ENCODE data around the gene DSCAML1.

The DSCAML1 gene

DNA sequence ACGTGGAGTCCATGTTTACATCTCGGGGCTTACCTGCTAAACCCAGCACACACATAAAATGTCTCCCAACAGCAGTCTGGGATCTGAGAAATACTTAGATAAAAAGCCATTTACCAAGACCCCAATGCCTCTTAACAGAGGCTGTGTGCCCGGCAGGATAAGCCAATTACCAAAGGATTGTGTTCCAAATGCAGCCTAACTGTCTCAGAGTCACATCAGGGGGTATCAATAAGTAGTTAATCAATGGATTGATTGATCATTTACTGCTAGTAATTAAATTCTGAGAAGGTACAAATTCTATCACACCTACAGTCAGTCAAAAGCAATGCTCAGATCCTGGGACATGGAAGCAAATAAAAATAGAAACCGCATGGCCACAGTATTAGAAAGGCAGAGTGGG is 125.6 kb downstream of the DSCAML1 start:
- in situ Hi-C loops (cut with MboI; ENCODE audit: low sequenced_read_pairs), result no loop called here

DNA sequence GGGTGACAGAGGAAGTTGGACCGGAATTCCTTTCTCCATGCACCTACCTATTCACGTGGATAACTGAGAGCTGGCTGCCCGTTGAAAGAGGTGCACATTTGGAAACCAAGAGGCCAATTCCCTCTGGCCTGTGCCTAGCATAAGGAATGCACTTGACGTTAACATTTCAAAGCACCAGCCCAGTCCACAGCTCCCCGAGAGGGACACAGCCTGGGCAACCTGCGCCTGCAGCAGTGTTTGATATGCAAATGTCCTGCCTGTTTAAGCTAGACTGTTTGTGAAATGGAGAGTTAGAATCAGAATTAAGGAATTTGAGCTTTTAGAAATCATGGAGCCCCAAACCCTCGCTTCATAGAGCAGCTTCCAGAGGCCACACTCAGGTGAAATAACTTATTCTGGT is 126.1 kb downstream of the DSCAML1 start:
- in situ Hi-C loops (cut with MboI; ENCODE audit: low sequenced_read_pairs), result no loop called here

DNA sequence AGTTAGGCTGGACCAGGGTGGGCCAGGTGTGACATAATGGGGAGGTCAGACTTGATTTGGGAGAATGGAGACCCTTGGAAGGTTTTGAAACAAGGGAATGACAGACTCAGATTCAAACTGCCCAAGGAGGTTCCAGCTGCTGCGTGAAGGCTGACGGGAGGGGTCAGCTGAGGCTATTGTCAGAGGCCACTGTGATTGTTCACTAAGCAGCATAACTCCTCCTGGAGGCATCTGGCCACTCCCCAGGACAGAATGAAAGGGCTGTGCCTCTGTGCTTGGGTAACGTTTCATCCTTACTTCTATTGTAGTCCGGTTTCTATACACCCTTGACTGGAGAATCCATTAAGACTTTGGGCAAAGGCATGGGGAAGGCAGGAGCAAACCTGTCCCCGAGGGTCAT is 126.6 kb downstream of the DSCAML1 start:
- in situ Hi-C loops (cut with MboI; ENCODE audit: low sequenced_read_pairs), result no loop called here

DNA sequence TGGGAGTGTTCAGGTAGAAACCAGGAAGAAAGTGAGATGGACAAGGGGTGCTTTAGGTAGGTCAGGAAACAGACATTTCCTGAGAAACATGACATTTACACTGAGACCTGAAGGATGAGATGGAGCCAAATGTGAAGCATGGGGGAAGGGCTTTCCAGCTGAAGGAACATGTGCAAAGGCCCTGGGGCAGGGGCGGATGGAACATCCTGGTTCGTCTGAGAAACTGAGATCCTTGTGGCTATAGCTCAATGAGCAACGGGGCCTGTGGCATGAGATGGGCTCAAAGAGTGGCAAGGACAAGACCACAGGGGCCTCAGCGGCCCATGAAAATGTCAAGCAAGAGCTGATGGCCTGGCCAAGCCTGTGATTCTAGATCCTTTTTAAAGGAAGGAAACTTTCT is 127.4 kb downstream of the DSCAML1 start:
- in situ Hi-C loops (cut with MboI; ENCODE audit: low sequenced_read_pairs), result no loop called here

DNA sequence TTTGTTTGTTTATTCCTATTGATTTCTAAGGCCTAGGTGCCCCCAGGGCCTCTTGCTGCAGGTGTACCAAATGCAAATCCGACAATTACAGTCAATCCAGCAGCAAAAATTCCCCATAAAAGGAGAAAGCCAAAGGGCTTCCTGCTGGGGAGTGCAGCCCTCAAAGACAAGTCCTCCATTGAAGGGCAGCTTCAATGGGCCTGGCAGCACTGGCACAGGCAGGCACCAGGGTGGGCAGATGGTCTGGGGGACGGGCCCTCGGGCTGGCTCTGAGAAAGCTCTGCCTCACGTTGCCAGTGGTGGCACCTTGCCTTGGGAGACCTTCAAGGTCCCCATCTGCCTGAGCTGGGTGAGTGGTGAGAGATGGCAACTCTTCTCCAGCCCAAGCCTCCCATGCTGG is 128.0 kb downstream of the DSCAML1 start:
- in situ Hi-C loops (cut with MboI; ENCODE audit: low sequenced_read_pairs), result no loop called here

DNA sequence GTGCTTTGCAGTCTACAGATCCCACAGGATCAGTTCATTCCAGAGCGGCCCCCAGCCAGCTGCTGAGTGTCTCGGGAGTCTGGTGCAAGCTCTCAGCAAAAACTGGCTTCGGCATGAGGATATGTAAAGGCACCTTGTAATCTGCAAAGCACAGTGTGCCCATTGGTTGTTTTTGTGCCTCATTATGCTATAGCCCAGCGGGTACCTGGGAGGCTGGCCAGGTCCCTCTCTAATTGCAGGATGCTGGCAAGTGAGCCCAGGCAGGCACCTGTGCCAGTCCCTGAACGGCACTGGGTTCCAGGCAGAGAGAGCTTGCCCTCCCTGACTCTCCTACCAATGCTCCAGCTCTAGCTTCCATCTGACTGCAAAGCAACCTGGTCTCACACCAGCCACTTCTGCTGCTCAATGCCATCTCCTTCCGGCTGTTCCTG is 128.7 kb downstream of the DSCAML1 start:
- in situ Hi-C loops (cut with MboI; ENCODE audit: low sequenced_read_pairs), result no loop called here

DNA sequence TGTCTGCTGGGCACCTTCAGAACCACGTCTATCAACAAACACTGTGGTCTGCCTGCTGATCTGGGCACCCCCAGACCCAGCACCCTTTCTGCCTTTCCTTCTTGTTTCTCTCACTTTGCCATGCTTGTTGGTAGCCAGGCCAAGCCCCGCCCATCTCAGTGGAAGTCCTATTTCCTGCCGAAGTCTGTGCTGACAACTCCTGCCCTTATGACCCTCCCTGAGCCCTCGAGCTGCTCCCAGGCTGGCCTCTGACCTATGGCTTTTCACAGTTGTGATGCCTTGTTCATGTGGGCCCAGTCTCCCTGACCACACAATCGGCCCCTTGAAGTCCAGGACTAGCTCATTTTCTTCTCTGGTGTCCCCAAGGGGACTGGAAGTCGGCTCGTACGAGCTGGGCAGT is 132.1 kb downstream of the DSCAML1 start:
- in situ Hi-C loops (cut with MboI; ENCODE audit: low sequenced_read_pairs), result no loop called here

DNA sequence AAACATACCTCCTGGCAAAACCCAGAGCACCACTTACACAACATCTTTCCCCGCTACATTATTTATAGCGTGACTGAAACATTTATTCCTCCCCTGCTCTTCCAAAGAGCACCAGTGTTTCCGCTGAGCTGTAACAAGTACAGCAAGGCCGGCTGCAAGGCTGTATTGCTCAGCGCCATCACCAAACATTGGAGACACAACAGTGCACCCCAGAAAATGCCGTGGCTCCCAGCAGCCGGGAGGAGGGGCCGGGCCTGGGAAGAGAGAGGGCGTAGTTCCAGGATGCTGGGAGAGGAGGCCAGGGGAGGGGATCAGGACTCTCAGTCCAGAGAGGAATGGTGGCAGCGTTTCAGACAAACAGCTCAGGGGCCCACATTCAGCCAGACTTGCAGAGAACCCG is 133.2 kb downstream of the DSCAML1 start:
- in situ Hi-C loops (cut with MboI; ENCODE audit: low sequenced_read_pairs), result no loop called here

DNA sequence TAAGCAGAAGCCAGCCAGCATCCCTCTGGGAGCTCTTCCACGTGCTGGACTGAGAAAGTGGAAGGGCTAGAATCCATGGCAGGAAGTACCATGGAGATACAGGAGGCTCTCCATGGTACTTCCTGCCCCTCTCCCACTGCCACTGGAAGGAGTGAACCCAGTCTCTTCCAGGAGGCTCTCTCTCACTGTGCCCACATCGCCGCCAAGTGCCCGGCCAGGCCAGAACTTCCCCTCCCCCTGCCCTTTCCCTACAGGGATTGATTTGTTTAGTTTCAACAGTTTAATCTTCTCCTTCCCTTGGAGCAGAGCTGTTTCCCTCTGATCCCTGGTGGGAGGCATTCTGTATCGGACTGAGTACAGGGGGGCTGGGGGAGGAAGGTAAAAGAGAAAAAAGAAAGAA is 133.6 kb downstream of the DSCAML1 start:
- in situ Hi-C loops (cut with MboI; ENCODE audit: low sequenced_read_pairs), result no loop called here

DNA sequence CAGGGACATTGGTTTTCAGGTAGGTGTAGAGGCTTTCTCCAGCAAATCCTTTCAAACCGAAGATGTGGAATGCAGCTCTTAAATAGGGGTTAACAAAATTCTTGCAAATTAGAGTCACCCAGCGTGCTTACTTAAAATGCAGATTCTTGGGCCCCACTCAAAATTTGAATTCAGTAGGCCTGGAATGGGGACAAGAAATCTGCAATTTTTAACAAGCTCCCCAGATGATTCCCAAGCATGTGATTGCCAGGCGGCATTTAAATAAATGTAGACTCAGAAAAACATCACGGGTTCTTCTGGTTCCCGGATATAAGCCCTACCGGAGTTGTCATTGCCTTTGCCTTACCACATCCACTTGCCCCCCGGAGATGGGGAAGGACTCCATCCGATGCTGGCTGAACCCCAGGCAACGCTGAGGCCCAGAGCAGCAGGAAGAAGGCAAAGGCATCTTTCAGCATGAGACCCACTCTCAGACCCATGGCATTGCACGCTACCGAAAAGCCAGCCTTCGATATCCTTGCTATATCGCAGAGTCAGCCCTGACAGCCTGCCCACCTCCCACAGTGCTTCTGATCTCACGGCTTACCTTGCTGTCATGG is 134.2 kb downstream of the DSCAML1 start:
- in situ Hi-C loops (cut with MboI; ENCODE audit: low sequenced_read_pairs), result no loop called here

DNA sequence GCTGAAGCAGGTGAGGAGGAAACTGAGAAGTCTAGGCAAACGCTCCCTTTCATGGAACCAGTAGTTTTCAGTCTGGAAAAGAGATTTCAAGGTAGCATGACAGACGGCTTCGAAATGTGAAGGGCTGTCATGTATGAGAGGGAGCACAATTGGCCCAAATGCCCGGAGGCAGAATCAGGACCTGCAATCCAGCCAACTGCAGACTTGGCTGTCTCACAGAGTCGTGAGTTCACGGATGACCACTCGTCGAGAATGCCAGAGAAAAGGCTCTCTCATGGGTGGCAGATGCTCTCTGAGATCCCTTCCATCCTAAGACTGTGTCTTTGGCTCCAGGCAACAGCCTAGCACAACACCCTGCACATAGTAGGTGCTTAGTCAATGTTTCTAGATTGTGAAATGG is 134.8 kb downstream of the DSCAML1 start:
- in situ Hi-C loops (cut with MboI; ENCODE audit: low sequenced_read_pairs), result no loop called here

DNA sequence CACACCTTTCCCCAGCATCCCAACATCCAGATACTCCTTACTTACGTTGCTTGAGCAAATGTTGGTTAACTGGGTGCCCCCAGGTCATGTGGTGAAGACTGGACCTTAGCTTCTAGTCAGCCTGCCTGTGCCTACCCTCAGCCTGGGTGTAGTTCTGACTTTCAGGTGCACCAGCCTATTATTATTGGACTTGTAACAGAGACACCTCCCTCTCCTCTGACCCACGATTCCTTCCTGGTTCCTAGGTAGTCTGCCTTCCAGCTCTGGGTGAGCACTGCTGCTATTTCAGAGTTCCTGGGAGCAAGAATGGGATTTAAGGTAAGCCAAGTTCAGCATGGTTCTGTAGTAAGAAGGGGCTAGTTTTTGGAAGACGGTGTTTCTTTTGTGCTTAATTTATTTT is 138.2 kb downstream of the DSCAML1 start:
- in situ Hi-C loops (cut with MboI; ENCODE audit: low sequenced_read_pairs), result no loop called here

DNA sequence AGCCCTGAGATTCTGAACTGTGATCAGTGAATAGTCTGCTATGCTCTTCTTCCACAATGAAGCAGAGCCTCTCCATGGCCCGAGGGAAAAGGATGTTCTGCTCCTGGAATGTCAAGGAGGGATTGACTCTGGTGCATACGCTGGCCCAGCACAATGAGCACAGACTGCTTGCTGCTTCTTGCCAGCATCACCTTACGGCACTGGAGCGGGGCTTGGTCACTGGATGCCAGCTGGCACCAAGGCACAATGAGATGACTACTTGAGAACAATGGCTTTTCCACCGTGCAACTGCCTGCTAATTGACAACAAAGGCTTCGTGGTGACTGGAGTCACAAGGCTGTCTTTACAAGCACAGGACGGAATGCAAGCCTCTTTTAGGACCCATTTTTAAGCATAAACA is 139.2 kb downstream of the DSCAML1 start:
- in situ Hi-C loops (cut with MboI; ENCODE audit: low sequenced_read_pairs), result no loop called here

DNA sequence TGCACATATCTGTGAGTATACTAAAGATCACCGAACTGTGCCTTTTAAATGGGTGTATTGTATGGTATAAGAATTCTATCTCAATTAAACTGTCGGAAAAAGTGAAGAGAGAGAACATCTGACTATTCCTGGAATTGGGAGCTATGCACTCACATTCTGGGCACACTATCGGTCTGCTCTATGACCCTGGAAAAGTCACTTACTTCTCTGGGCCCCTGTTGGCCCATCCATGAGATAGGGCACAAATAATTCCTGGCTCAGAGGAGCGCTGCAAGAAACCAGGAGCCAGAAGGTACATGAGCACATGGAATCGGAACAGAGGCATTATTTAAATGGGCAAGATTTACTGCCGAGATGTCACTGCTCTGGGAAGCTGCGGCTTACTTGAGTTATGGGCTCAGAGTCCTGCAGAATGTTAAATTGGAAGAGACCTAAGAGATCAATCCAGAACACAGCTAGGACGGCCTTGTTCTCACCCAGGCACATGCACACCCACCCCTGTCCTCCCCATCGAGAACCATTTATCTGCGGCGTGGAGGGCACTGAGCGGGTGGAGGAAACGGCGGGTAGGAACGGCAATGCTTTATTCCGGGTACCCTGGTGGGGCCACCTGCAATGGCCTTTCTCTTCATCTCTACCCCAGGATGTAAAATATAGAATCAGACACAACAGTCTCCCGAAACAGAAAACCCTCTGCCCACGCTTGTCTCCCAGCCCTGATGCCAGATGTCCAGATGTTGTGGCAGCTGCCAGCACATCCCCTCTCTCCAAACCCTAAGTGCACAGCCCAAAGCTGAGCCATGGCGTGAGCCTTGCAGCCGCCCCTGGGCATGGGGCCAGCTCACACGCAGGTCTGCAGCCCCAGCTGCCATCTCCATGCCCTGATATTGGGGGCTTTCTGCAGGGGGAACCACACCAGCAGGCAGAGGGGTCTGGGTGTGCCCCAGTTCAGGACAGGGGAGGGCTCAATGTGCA is 142.4 kb downstream of the DSCAML1 start:
- in situ Hi-C loops (cut with MboI; ENCODE audit: low sequenced_read_pairs), result no loop called here

DNA sequence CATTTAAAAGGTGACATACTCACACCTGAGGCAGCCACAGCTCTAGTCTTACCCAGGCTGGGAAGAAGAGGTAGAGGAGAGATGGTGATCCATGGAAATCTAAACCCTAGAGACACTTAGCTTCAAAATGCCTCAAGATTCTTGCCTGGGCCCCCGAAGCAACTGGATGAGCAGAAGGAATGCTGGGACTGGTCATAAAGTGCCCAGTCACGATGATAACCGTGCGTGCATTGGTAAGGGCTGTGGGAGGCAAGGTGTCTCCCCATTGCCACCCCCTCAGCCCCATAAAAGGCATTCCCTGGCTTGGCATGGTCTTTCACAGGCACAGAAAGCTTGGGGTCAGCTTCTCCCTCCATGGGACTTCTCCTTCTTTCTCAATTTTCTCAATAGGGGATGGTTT is 144.5 kb downstream of the DSCAML1 start:
- in situ Hi-C loops (cut with MboI; ENCODE audit: low sequenced_read_pairs), result no loop called here

DNA sequence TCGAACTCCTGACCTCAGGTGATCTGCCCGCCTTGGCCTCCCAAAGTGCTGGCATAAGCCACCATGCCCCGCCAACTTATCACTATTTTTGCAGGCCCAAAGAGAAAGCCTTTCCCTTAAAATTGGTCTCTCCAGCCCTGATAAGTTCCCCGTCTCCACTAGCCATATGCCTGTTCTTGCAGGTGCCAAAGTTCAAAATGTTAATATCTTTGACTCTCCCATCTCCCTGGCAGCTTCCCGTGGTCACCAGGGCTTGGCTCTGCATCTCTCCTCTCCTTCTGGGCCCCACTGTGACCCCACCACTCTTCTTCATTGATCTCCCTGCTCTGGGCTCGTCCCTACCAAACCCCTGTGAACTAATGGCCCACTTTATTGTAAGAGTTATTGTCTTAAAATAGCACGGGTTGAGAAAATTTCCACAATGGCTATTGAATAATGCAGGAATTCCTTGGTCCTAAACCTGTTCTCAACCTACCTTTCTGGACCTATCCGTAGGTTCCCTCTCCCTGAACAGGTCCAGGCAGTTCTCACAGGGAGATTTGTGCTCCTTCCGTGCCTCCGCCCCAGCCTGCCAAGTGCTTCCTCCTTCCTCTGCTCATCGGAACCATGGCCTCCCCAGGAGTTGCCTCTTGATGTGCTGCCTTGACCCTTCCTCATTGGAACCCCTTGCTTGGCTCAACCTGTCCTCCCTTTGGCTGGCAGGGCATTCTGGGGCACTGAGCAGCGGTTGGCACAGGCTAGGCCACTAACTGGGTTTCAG is 147.5 kb downstream of the DSCAML1 start:
- in situ Hi-C loops (cut with MboI; ENCODE audit: low sequenced_read_pairs), result no loop called here

DNA sequence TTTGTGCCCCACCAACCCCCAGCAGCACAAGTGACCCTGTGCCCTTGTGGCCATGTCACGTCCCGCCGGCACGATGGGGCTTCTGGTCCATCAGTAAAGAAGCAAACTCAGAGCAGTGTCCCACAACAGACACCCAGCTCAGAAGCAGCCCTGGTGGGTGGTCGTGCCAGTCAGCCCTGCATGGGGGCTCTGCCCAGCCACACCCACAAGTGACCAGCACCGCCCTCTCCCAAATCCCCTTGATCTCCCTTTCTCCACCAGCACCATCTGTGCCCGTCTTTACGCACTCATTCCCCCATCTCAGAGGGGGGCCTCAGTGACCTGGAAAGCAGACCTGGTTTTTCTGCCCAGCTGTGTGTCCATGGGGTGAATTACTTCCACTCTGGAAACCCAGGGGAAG is 149.1 kb downstream of the DSCAML1 start:
- in situ Hi-C loops (cut with MboI; ENCODE audit: low sequenced_read_pairs), result no loop called here

DNA sequence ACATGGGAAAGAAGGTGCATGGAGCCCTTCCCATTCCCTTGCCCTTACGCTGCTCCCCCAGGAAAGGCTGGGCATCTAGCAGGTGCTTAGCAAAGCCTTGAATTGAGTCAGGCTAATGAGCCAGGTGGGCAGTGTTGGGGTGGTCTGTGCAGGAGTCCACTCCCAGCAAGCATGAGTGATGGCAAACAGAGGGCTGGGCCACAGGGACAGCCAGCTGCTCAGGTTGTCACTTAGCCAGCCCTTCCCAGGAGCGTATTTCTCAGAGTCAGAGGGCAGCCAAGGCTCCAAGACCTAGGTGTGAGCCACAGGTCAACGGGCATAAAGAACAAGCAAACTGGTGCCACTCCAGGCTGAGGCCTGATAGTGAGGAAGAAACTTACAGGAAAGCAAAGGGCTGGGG is 149.8 kb downstream of the DSCAML1 start:
- in situ Hi-C loops (cut with MboI; ENCODE audit: low sequenced_read_pairs), result no loop called here

DNA sequence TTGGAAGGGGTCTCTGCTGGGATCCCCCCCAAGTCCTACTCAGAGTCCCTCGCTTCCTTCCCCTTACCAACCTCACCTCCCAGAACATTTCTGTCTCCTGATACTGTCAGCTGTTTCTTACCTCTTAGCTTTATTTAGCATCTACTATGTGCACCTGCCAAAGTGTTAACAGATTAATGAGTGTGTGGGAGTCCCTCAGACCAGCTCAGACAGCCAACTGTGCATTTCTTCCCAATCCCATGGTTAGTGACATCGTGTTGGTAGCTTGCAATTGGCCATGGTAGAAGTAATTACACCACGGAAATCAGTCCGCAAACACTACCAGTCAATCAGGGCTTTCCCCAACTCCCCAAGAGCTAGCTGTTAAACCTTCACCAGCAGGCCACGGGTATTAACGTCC is 150.6 kb downstream of the DSCAML1 start:
- in situ Hi-C loops (cut with MboI; ENCODE audit: low sequenced_read_pairs), result no loop called here

DNA sequence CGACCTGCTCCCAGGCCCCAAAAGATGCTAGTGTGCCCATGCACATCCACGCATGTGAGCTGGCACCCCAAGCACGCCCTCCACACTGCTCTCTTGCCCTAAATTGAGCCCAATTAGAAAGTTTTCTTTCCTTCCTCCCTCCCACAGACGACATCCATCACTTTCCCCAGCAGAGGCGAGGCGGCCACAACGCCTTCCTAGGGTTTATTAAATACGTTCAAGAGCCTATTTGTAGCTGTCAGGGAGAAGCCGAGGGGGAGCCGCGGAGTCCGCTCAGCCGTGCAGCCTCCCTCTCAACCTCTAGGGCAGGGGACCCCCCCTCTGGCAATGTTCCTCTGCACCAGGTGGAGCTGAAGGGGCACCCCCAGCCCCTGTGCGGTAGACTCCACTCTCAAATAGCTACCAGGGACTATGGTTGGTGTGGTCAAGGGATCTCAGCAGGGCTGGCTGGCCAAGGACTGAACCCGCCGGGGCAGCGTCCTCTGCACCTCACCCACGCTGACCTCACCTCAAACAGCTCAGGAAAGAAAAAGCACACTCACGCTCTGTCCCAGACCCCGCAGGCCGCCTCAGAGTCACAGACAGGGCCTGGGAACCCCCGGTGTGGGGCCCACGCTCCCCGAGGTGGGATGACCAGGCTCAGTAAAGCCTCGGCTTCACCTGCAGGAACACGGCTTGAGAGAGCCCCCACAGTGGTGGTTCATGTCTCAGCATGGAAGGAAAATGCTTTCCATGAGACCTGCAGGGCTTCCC is 152.4 kb downstream of the DSCAML1 start:
- in situ Hi-C loops (cut with MboI; ENCODE audit: low sequenced_read_pairs), result no loop called here

Measured in hTERT RPE-1 (cell line).